H9 (cell line): Measurements from ENCODE around the gene FAM117A. TPM values are rescaled to one million over a fixed set of nuclear protein-coding genes. Genes with fewer than 3 reads are reported as not detected.

ENCODE experiments used
- DNase-seq: peaks from one replicate; pipeline ENCODE4 v3.0.0-alpha.2; 2017
- H2AFZ ChIP-seq: one replicate; pipeline ENCODE4 v1.6.1; 2013; ENCODE audit warnings: mild to moderate bottlenecking, low read length, control low read depth, moderate library complexity
- H2AK5ac ChIP-seq: 2 replicates; pipeline ENCODE4 v1.6.1; 2013; ENCODE audit warnings: low read length, control low read depth, mixed read lengths; ENCODE audit not compliant: insufficient read length
- H2BK120ac ChIP-seq: one replicate; pipeline ENCODE4 v1.6.1; 2013; ENCODE audit warnings: low read depth, mild to moderate bottlenecking, low read length, control low read depth, inconsistent platforms; ENCODE audit not compliant: poor library complexity, severe bottlenecking
- H2BK12ac ChIP-seq: 2 replicates; pipeline ENCODE4 v1.6.1; 2013; ENCODE audit warnings: low read length, control low read depth, mixed read lengths, low read depth; ENCODE audit not compliant: insufficient read length
- H2BK15ac ChIP-seq: 2 replicates; pipeline ENCODE4 v1.6.1; 2013; ENCODE audit warnings: low read depth, low read length, control low read depth
- H2BK20ac ChIP-seq: one replicate; pipeline ENCODE4 v1.6.1; 2013; ENCODE audit warnings: low read depth, mild to moderate bottlenecking, low read length, control low read depth, inconsistent platforms; ENCODE audit not compliant: poor library complexity, severe bottlenecking
- H2BK5ac ChIP-seq: 2 replicates; pipeline ENCODE4 v1.6.1; 2013; ENCODE audit warnings: low read length, control low read depth, mixed read lengths; ENCODE audit not compliant: insufficient read length
- H3K14ac ChIP-seq: 2 replicates; pipeline ENCODE4 v1.6.1; 2013; ENCODE audit warnings: low read length, control low read depth; ENCODE audit not compliant: insufficient read depth
- H3K18ac ChIP-seq: 2 replicates; pipeline ENCODE4 v1.6.1; 2013; ENCODE audit warnings: low read depth, mild to moderate bottlenecking, mixed read lengths, low read length, control low read depth; ENCODE audit not compliant: insufficient read length
- H3K23ac ChIP-seq: 2 replicates; pipeline ENCODE4 v1.6.1; 2013; ENCODE audit warnings: low read length, control low read depth, mixed read lengths, low read depth; ENCODE audit not compliant: insufficient read length
- H3K23me2 ChIP-seq: 2 replicates; pipeline ENCODE4 v1.6.1; 2013; ENCODE audit warnings: low read depth, mild to moderate bottlenecking, mixed read lengths, low read length, control low read depth; ENCODE audit not compliant: insufficient read length, poor library complexity, severe bottlenecking
- H3K27ac ChIP-seq: 2 replicates; pipeline ENCODE4 v1.5.1; 2013; ENCODE audit warnings: low read length, control low read depth, mixed read lengths, low read depth; ENCODE audit not compliant: insufficient read length
- H3K27me3 ChIP-seq: 2 replicates; pipeline ENCODE4 v1.6.1; 2013; ENCODE audit warnings: low read length, control low read depth, inconsistent platforms; ENCODE audit not compliant: insufficient read depth
- H3K4ac ChIP-seq: 2 replicates; pipeline ENCODE4 v1.6.1; 2013; ENCODE audit warnings: low read depth, mild to moderate bottlenecking, control low read depth, inconsistent platforms, low read length, moderate library complexity
- H3K4me1 ChIP-seq: 2 replicates; pipeline ENCODE4 v1.6.1; 2013; ENCODE audit warnings: low read length, control low read depth, inconsistent platforms; ENCODE audit not compliant: insufficient read depth
- H3K4me2 ChIP-seq: 2 replicates; pipeline ENCODE4 v1.6.1; 2013; ENCODE audit warnings: low read length, control low read depth, mixed read lengths; ENCODE audit not compliant: insufficient read length, insufficient read depth
- H3K56ac ChIP-seq: 2 replicates; pipeline ENCODE4 v1.6.1; 2013; ENCODE audit warnings: low read depth, mild to moderate bottlenecking, mixed read lengths, low read length, control low read depth; ENCODE audit not compliant: insufficient read length
- H3K79me1 ChIP-seq: 2 replicates; pipeline ENCODE4 v1.6.1; 2013; ENCODE audit warnings: low read depth, mild to moderate bottlenecking, moderate library complexity, low read length, control low read depth, inconsistent platforms; ENCODE audit not compliant: insufficient read depth, poor library complexity, severe bottlenecking
- H3K79me2 ChIP-seq: 2 replicates; pipeline ENCODE4 v1.6.1; 2013; ENCODE audit warnings: low read length, control low read depth, inconsistent platforms; ENCODE audit not compliant: insufficient read depth
- H3K9ac ChIP-seq: 2 replicates; pipeline ENCODE4 v1.6.1; 2013; ENCODE audit warnings: low read length, control low read depth, mixed read lengths; ENCODE audit not compliant: insufficient read length; ENCODE audit errors: extremely low read depth
- H3K9me3 ChIP-seq: one replicate; pipeline ENCODE4 v1.6.1; 2013; ENCODE audit warnings: low read depth, low read length, inconsistent platforms; ENCODE audit not compliant: control insufficient read depth
- H3T11ph ChIP-seq: one replicate; pipeline ENCODE4 v1.6.1; 2013; ENCODE audit warnings: mild to moderate bottlenecking, low read length, control low read depth, inconsistent platforms
- H4K20me1 ChIP-seq: one replicate; pipeline ENCODE4 v1.6.1; 2013; ENCODE audit not compliant: control insufficient read depth, insufficient read length, insufficient read depth
- H4K5ac ChIP-seq: 2 replicates; pipeline ENCODE4 v1.6.1; 2013; ENCODE audit warnings: low read depth, mild to moderate bottlenecking, mixed read lengths, low read length, control low read depth; ENCODE audit not compliant: insufficient read length
- H4K8ac ChIP-seq: replicated peaks from 2 replicates; pipeline ENCODE4 v1.6.1; 2013; ENCODE audit warnings: low read length, control low read depth, mixed read lengths, low read depth; ENCODE audit not compliant: insufficient read length
- H4K91ac ChIP-seq: 2 replicates; pipeline ENCODE4 v1.6.1; 2013; ENCODE audit warnings: low read depth, mild to moderate bottlenecking, moderate library complexity, mixed read lengths, low read length, control low read depth; ENCODE audit not compliant: insufficient read length
- H3K27ac Mint-ChIP-seq, 3 experiments: 2 replicates in 2 of 3; 3 replicates in 1 of 3; pipeline ENCODE4 v1.8.0; 2020 to 2021; ENCODE audit warnings: mixed read lengths in 3 of 3, mild to moderate bottlenecking in 1 of 3, moderate library complexity in 1 of 3
- H3K27me3 Mint-ChIP-seq: 2 replicates; pipeline ENCODE4 v1.8.0; 2021; ENCODE audit warnings: low read depth, mild to moderate bottlenecking, moderate library complexity, mixed read lengths
- H3K36me3 Mint-ChIP-seq, 3 experiments: 2 replicates in 2 of 3; 3 replicates in 1 of 3; pipeline ENCODE4 v1.8.0; 2020 to 2021; ENCODE audit warnings: low read depth in 3 of 3, mixed read lengths in 3 of 3; ENCODE audit not compliant: insufficient read depth in 1 of 3
- H3K4me1 Mint-ChIP-seq, 2 experiments: 2 replicates each; pipeline ENCODE4 v1.8.0; 2020; ENCODE audit warnings: mixed read lengths in 2 of 2
- H3K4me3 Mint-ChIP-seq, 2 experiments: 2 replicates in 1 of 2; 3 replicates in 1 of 2; pipeline ENCODE4 v1.8.0; 2020 to 2021; ENCODE audit warnings: mild to moderate bottlenecking in 2 of 2, mixed read lengths in 2 of 2, moderate library complexity in 1 of 2
- H3K9me3 Mint-ChIP-seq, 2 experiments: 2 replicates in 1 of 2; 3 replicates in 1 of 2; pipeline ENCODE4 v1.8.0; 2020; ENCODE audit warnings: mild to moderate bottlenecking in 2 of 2, mixed read lengths in 2 of 2, moderate library complexity in 1 of 2
- CTCF ChIP-seq: fragments of 200-600 bp; sonication (generic); conservative IDR thresholded peaks from 3 replicates; pipeline ENCODE4 v1.8.0; 2021; ENCODE audit warnings: antibody characterized with exemption, mild to moderate bottlenecking
- WGBS: extraction: QIAGEN DNeasy Blood & Tissue Kit; methylation state at CpG from one replicate; pipeline ENCODE4 v1.1.7; 2013; ENCODE audit warnings: missing lambda C conversion rate, low lambda C conversion rate, mixed read lengths; ENCODE audit not compliant: insufficient read length; ENCODE audit errors: extremely low coverage; 5-methylcytosine and 5-hydroxymethylcytosine counted together
- total RNA-seq: library from RNA; stranded (reverse); gene quantifications from 2 replicates; pipeline ENCODE4 v1.2.1, GENCODE V29; 2021

Gene FAM117A
- total RNA-seq, 1 experiment from 2014 or later = 21.1 TPM

- Mint-ChIP-seq H3K9me3 (no peaks in the 10 kb centered on the region), H3K4me1 (no peaks in the 10 kb centered on the region)
- no peaks in the 10 kb centered on the region for H4K20me1 ChIP-seq
Observed at GRCh38 chr17:49739641-49740271, 24.2 kb downstream of the FAM117A start.

More at GRCh38 chr17:49739641-49740271, 24.2 kb downstream of the FAM117A start:
- H3K4me3 Mint-ChIP-seq = no peak overlapping the region
- WGBS = no CpG with 5 or more reads among the region's 7 CpGs
- Histone ChIP-seq H3K79me1 (peaks cover 14% of the 10 kb centered on the region), H3K23me2 (no peaks in the 10 kb centered on the region), H3K9ac (no peak overlapping the region), H3K27ac (no peak overlapping the region), H4K8ac (no peak overlapping the region), H3K4me1 (no peaks in the 10 kb centered on the region), H4K5ac (no peak overlapping the region), H3K18ac (no peak overlapping the region), H3T11ph (no peak overlapping the region), H2BK12ac (no peak overlapping the region), H3K4me2 (no peak overlapping the region), H2BK5ac (no peak overlapping the region), H3K9me3 (no peaks in the 10 kb centered on the region), H4K91ac (no peak overlapping the region), H3K23ac (no peak overlapping the region), H3K79me2 (peaks cover 2% of the 10 kb centered on the region; the same call in 1 of the 2 replicates), H2BK15ac (no peak overlapping the region), H2AFZ (no peak overlapping the region), H3K27me3 (no peaks in the 10 kb centered on the region), H2BK120ac (no peak overlapping the region), H2BK20ac (no peak overlapping the region), H2AK5ac (no peak overlapping the region), H3K56ac (no peak overlapping the region), H3K14ac (no peak overlapping the region), H3K4ac (no peak overlapping the region)
- no peak for TF ChIP-seq CTCF
- H3K27ac Mint-ChIP-seq = no peak overlapping the region; a peak in 2 of 7 replicates
- no peak for DNase-seq
- no peaks in the 10 kb centered on the region for H3K27me3 Mint-ChIP-seq
- peaks cover 0 to 4% (median 4%) of the 10 kb centered on the region in 3 experiments; a peak in 4 of 7 replicates for H3K36me3 Mint-ChIP-seq
